ENCODE data around the gene TEAD3.

The TEAD3 gene

DNA sequence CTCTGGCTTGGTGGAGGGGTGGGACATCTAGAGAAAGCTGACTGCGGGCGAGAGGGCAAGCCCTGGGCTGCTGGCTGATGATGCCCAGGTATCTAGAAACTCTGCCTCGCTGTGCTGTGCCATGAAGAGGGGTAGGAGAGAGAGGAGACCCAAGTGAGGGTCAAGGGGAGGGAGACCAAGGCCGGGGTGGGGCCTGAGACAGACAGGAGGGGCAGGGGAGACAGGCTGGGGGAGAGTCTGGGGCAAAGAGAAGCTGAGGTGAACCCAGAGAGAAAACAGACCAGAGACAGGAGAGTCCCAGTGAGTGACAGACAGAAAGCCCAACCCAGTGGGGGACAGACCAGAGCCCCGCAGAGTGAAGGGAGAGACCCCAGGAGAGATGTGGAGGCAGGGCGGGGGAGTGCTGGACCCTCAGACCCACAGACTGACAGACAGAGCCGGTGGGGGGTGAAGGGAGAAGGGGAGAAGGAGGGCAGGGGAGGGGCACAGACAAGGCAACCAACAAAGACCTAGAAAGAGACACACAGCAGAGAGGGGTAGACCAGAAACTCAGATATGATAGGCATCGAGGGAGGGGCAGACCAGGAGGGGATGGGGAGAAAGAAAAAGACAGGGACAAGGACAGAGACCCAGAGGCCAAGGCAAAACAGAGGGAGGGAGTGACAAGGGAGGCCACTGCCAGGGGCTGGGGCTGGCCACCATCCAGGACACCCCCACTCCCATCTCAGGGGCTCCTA is 5.9 kb downstream of the TEAD3 start:
- DNase-seq: no peak

DNA sequence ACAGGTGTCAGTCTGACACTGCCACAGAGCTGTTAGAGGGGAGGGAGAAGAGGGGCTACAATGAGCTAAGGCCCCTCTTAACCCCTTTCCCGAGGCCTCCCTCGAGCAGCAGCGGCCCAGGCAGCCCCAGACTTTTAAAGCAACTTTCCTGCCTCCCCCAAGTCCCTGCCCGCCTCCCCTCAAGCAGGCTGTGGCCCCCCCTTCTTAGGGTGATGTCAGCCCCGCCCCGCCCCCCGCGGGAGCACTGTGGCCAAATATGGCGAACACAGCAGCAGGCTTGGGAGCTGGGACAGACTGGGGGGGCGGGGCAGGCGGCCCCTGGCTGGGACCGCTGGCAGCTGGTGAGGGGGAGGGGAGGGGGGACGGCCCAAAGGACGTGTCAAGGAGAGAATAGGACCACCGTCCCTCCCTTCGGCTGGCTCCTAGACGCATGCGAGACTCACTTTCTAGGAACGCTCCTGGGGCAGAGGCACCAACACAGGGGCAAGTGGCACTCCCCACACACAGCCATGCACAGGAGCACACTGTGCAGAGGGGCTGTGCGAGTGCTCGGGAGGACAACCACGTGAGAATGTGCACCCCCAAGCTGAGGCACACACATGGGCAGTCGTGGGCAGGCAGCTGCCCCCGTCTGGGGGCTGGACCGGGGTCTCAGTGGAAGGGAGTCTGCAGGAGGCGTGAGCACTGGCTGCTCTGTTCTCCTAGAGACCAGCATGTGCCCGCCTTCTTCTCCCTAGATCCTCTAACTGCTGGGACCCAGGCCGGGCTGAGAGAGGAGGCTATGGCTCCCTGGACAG is 6.7 kb downstream of the TEAD3 start:
- DNase-seq: peak; percentile 79

DNA sequence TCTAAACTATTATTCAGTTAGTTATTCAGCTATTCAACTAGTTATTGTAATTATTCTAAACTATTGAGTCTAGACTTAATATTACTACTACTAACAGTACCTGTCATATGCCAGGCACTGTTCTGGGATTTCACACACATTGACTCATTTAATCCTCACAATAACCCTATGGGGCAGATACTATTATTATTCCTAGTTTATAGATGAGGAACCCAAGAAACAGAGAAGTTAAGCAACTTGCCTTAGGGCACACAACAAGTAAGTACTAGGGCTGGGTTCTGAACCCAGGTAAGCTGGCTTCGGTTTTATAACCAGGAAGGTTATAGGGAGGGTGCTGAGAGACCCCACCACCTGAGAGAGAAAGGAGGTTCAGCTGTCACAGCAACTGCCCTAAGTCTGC is 7.8 kb downstream of the TEAD3 start:
- DNase-seq: no peak

DNA sequence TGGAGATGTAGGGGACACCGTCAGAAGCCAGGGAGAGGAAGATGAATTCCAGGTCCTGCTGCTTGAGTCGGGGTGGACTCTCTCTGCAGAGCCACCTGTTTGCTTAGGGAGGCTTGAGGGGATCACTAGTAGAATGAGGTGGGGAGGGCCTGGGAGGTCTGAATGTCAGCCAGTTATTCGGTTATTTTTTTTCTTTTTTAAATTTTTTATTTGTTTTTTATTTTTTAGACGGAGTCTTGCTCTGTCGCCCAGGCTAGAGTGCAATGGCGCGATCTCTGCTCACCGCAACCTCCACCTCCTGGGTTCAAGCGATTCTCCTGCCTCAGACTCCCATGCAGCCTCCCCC is 8.4 kb downstream of the TEAD3 start:
- DNase-seq: no peak

DNA sequence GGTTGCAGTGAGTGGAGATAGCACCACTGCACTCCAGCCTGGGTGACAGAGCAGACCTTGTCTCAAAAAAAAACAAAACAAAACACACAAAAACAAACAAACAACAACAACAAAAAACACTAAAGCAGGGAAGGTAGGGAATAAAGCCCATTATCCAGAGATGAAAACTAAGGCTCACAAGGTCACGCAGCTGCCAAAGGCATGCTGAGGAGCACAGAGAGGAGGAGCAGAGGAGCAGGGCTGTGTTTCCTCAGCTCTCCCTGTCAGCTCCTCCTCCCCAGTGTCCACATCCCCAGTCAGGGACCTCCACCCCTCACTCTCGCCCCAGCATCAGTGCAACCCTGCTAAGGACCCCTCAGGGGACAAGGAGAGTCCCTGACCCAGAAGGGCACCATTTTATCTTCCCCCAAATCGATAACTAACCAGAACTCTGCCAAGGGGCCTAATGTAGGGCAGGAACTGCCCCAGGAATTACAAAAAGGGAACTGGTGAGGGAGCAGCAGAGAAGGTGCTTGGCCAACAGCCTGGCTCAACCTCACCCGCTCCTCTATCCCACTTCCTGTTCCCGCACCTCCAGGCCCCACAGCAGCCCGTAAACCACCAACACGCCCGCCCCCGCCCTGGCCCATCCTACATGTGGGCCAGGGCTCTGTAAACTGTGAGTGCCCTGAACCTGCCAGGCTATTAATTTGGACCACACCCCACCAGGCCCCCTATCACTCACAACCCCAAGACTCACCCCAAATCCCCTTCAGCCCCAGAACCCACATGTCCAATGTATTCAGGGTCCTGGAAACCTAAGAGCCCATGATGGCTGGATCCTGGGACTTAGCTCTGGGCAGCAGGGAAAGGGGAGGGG is 9.0 kb downstream of the TEAD3 start:
- DNase-seq: no peak

DNA sequence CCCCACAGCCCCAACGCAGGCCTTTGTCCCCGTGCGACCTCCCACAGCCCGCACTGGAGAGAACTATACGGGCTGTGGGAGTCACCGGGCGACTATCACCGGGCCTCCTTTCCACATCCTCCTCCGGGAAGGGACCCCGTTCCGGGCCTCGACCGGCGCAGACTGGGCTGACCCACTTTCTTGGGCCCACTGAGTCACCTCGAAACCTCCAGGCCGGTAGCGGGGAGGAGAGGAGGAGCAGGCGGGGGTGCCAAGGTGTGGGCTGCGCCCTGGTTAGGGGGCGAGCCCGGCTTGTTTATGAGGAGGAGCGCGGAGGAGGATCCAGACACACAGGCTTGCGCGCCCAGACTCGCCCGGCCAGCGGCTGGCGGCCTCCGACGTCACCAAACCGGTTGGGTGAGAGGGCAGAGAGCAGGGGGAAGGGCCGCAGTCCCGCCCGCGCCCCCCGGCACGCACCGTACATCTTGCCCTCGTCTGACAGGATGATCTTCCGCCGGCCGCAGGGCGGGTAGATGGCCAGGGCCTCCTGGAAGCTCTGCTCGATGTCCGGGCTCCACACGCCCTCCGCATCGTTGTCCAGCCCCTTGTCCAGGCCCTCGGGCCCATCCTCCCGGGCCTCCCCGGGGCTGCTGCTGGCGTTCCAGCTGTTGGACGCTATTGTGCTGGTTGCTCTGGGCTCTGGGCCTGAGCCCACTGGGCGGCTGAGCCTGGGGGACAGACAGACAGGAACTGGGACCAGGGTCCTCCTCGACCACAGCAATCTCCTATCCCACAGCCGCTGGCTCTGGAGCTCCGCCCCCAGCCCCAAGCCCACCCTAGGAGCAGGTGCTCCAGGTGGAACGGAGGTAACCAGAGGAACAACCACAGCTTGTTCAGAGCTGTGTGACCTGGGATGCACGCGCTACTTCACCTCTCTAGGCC is 10.6 kb downstream of the TEAD3 start:
- DNase-seq: no peak

DNA sequence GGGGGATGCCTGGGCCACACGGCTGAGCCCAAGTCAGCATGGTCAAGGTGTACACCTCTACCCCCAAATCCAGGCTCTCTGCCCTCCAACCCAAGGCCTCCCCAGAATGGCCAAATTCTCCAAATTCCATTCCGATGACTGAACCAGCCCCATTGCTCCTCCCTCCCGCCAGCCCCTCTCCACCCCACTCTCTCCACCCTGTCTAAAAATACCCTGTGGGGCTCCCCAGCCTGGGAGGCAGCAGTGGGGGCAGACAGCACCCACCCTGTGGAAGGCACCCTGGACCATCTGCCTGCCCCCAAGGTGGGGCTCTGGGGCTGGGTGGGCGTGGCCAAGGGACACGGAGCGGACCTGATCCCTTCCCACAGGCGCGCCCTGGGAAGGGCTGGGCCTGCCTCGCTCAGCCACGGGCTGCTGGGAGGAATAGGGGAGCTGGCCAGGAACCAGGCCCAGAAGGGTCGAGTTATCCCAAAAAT is 11.4 kb downstream of the TEAD3 start:
- DNase-seq: no peak

DNA sequence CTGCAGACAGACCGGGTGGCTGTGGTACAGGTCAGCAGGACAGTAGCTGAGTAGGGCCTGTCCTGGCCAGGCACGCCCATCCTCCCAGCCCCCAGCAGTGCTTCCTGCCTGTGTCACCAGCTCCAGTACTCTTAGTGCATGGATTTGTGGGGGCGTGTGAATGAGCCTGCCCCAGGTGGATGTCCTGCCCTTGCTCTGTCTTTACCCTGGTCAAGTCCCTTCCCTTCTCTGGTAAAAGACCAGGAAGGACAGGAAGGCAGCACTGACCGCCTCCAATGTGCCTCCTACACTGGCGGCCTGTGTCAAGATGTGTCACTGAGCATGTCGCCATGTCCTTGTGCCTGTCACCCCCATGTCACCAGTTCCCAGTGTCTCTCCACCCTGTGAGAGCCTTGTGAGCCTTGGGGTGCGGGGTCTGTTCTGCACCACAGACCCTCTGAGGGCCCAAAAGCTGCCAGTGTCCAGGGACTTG is 11.9 kb downstream of the TEAD3 start:
- DNase-seq: no peak

DNA sequence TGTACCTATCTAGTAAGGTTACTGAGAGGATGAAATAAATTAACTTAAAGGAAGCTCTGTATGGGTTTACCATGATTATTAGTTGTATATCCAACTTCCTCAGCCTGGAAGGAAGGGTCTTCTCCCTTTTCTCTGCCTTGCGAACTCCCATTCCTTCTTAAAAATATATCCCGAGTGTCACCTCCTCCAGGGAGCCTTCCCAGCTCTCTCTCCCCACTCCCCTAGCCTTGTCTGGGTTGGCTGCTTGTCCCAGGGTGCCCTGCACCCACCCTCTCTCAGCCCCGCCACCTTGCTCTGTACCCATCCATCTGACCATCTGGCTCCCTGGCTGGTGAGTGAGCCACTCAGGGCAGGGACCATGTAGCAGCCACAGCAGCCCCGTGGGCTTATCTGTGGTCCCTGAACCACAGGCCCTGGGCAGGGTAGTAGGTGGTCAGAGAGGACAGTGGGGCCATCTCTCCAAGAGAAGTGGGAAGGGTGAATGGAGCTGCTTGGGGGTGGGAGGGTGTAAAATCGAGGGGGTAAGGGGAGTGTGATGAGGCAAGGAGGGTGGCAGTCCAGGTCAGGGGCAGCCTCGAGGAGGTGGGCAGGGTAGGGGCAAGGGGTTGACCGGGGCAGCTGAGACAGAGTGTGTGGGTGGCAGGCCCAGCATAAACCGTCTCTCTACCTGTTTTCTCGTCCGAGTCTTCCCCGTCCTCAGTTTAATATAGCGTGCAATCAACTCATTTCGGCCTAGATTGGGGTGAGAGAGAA is 12.8 kb downstream of the TEAD3 start:
- DNase-seq: no peak

DNA sequence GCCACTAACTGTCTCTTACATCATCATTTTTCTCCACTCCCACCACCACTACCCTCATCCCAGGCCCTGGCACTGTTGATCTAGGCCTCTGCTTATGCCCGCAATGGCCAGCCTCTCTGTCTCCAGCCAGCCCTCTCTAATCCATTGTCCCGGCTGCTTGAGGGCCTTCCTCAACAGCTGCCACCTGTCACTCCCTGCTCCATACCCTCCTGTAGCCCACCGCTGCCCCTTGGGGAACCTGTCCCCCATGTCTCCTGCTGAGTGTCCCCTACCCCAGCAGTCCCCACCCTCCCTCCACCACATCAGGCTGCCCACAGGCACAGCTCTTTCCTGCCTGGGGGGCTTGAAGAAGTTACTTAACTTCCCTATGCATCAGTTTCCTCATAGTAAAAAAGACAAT is 13.4 kb downstream of the TEAD3 start:
- DNase-seq: no peak

DNA sequence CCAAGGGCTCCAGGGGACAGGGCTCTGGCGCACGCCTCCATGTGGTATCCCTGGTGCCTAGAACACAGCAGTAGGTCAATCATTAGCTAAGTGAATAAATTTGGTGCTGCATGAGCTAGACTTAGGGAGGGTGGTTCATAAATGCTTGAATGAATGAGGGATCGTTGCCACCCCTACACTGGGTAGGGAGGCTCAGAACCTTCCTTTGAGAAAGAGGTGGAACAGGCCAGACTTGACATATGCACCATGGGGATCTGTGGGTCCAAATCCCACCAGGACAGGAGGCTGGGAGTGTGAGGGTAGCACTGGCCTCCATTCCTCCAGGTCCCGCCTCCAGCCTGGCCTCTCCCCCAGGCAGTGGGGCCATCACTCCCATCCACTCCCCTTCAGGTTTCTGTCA is 13.8 kb downstream of the TEAD3 start:
- no peak for DNase-seq

DNA sequence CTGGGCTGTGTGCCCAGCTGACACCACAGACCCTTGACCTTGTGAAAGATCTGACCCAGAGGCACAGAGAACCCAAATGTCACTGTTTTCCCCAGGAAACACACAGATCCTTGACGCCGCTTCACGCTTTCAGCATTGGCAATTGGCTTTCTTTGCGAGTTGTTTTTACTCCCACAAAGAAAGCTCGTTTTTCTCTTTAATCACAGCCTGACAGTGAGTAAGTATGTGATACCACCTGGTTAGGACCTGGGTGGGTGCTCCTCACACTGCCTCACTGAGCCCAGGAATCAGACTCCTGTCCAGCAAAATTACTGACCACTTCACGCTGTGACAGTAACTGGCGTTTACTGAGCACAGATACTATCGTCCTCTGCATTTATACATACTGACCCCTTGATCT is 15.7 kb downstream of the TEAD3 start:
- DNase-seq: no peak

DNA sequence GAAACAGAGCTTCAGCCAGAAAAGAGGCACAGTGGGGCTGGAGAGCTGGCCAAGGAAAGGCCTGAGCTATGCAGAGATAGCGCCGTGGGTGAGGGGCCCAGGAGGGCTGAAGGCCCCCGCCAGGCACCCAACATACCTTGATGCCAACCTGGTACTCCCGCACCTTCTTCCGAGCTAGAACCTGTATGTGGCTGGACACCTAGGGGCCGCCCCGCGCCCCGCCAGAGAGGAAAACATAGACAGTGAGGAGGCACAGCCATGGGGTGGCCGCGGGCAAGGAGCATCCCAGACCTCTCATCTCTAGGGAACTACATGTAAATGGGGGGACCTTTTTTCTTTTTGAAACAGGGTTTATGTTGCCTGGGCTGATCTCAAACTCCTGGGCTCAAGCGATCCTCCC is 16.7 kb downstream of the TEAD3 start:
- no peak for DNase-seq

DNA sequence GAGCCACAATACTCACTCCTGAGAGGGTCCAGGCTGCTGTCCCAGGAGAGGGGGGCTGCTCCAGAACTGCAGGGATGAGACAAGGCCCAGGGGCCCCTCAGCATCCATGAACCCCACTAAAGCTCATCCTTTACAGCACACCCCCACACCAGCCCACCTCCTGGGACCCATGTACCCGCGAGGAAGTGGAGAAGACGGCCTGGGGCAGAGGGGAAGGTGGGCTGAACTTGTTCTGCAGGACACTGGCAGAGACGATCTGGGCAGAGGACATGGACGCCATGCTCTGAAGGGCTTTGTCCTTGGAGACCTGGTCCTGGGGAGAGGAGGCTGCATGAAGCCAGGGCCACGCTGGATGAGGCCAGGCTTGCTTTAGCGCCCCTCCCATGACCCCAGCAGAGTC is 18.6 kb downstream of the TEAD3 start:
- DNase-seq: no peak

DNA sequence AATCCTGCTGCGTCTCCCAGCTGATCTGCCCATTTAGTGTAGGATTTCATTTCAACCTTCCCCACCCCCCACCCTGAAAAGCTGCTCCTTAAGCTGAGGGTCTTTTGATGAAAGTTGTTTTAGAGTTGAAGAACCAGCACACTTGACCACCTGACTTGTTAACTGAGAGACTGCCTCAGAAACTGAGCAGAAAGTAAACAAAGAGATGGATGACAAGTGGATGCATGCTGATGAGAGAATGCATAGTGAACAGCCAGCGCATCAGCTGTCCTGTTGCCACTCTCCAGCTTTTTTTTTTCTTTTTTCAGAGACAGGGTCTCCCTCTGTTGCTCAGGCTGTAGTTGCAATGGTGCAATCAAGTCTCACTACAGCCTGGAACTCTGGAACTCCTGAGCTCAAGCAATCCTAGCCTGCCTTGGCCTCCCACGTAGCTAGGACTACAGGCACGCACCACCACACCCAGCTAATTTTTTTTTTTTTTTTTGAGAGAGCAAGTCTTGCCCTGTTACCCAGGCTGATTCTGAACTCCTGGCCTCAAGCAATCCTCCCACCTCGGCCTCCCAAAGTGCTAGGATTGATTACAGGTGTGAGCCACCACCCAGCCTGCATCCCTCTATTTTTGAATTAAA is 19.2 kb downstream of the TEAD3 start:
- no peak for DNase-seq

DNA sequence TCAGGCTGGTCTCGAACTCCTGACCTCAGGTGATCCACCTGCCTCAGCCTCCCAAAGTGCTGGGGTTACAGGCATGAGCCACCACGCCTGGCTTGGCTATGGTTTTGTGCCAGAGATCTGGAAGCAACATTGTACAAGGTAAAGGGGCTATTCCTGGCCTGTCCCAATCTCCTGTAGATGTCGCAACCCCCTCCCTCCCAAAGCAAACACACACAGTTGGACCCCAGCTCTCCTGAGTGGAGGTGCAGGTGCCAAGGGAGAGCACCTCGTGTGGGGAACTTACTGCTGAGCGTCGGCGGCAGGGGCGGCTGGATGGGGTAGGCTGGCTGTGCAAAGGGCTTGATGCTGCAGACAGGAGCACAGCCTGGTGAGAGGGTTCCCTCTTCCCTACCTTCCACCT is 19.9 kb downstream of the TEAD3 start:
- no peak for DNase-seq

DNA sequence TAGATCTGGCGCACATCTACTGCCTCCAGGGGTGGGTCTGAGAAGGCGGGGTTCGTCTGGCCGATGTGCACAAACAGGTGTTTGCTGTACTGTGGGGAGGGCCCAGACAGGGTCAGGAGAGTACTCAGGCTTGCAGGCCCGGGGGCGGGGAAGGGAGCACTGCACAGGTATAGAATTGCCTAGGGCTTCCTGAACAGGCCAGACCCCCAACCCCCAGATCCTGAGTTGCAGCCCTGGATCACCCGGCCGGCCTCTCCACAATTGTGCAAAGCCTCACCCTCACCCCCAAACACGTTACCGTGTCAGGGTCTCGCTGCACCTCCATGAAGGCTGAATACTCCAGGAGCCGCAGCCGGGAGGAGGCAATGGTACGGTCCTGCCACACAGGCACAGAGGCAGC is 20.9 kb downstream of the TEAD3 start:
- DNase-seq: no peak

DNA sequence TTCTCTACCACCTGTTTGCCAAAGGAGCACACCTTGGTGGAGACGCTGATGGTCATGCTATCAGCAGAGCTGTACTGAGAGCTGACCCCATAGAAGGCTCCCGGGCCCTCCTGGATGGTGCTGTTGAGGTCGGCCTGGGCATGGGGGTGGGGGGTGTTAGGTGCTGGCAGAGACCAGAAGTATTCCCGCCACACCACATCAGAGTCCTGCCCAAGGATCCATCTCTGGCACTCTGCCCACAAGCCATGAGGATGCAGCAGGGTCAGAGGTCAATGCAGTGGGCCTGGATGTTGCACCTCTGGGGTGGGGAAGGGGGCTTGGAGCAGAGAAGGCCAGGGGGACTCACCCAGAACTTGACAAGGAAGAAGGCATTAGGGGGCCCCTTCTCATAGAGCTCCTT is 21.3 kb downstream of the TEAD3 start:
- DNase-seq: no peak

DNA sequence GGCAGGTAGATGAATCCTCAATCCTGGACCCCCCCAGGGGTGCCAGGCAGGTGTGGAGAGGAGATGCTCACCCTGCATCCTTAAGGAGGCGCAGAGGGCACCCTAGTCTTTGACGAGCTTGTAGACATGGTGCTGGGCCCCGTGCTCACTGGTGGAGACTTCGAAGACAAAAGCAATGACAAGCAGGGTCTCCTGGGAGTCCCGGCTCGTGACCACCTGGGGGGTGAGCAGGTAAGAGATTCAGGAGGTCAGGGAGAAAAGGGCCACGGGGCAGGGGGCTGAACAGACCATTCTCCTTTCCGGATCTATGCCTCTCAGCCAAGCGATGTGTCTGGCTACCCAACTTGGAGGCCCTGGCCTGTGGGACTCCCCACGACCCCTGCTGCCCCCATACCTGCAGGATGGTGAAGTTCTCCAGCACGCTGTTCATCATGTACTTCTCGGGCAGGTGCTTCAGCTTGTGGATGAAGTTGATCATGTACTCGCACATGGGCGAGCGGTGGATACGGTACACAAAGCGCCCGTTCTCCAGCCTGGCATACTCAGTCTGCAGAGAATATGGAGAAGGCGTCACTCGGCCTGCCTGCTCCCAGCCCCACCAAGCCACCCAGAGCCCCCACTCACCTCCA is 21.8 kb downstream of the TEAD3 start:
- DNase-seq: no peak

DNA sequence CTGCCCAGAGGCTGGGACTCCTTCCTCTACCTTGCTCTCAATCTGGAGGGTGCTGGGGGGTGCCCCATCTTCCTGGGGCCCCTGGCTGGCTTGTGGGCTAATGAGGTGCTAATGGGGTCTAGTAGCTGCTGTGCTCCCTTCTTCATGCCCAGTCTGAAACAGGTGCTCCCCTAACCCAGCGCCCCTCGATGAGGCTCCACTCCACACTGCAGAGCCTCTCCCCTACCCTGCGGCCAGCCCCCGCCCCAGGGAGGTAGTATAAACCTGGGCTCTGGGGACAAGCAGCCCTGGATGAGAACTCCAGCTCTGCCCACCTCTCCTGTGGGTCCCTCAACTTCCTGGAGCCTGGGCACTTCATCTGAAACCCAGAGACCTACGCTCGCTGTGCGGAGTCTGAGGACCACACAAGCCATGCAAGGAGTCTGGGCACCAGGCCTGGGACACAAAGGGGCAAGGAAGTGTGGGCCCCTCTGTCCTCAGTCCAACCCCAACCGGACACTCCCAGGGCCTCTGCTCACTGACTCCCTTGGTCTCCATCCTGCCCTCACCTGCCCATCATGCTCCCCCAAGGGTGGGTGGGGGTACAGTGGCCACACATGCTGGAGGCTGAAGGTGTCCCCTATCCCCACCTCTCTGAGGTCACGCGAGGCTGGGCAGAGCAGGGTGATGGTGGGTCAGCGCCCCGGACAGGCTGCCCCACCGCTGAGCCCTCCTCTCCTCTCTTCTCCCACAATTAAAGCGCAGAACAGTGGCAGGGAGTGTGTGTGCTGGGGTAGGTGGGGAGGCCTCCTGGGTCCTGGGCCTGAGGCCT is 22.5 kb downstream of the TEAD3 start:
- no peak for DNase-seq

Data from retina (tissue), 1 donor.